Left ventricle myocardium inferior (tissue), 1 donor: ENCODE results near the gene C1QL1. TPM values are rescaled to one million over a fixed set of nuclear protein-coding genes. Genes with fewer than 3 reads are reported as not detected.

Experiments
- DNase-seq: peaks from one replicate; pipeline ENCODE4 v3.0.0-alpha.2; 2020
- H3K27ac ChIP-seq: fragments of 200-600 bp; replicated peaks from 2 replicates; pipeline ENCODE4 v1.8.0; 2021
- H3K27me3 ChIP-seq: fragments of 200-600 bp; 2 replicates; pipeline ENCODE4 v1.8.0; 2021; ENCODE audit warnings: low read depth
- H3K36me3 ChIP-seq: fragments of 200-600 bp; 2 replicates; pipeline ENCODE4 v1.8.0; 2021
- H3K4me1 ChIP-seq: fragments of 200-600 bp; 2 replicates; pipeline ENCODE4 v1.8.0; 2021
- H3K4me3 ChIP-seq: fragments of 200-600 bp; 2 replicates; pipeline ENCODE4 v1.8.0; 2021; ENCODE audit warnings: mild to moderate bottlenecking, moderate library complexity
- H3K9me3 ChIP-seq: fragments of 200-600 bp; replicated peaks from 2 replicates; pipeline ENCODE4 v1.8.0; 2021
- CTCF ChIP-seq: fragments of 200-600 bp; IDR thresholded peaks from 2 replicates; pipeline ENCODE4 v1.8.0; 2021; ENCODE audit warnings: antibody characterized with exemption, mild to moderate bottlenecking, borderline replicate concordance
- intact Hi-C: fragments of 100-400 bp; cut with micrococcal nuclease; formaldehyde crosslinking; loops from one replicate; pipeline ENCODE4 v1.11.0; 2022
- total RNA-seq: library from RNA; stranded (reverse); fragmentation: NEBNext Ultra II Directional; extraction: Animal tissue kit (Norgen Biotek cat#: 25700); gene quantifications from one replicate; pipeline ENCODE4 v1.2.1, GENCODE V29; 2021
- donor health status: DM: no; HTN: yes; CAD: no; lungs with severe emphysema.

Gene C1QL1
- total RNA-seq, 1 donor from 2014 or later: 0.74 TPM

DNA sequence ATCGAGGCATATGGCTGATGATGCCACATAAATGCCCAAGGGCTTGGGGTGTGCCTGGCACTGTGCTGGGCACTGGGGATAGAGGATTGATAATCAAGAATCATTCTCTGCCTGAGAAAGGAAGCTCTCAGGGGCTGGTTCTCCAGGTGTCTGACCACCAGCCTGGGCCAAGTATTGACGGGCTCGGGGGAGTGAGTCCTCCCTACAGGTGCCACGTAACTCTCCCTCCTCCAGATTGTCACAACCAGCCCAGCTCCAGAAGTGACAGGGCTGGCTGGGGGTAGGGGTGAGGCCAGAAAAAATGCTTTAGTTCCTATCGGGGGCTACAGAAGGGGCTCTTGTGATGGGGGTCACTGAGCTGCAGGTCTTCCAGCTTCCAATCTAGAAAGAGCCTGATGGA lies 10.7 kb upstream of the C1QL1 start:
- intact Hi-C loops: no loop called here
- Histone ChIP-seq H3K4me1 (peaks cover 64% of the 10 kb centered on the region), H3K27ac (peak overlapping the region; percentile 88)

DNA sequence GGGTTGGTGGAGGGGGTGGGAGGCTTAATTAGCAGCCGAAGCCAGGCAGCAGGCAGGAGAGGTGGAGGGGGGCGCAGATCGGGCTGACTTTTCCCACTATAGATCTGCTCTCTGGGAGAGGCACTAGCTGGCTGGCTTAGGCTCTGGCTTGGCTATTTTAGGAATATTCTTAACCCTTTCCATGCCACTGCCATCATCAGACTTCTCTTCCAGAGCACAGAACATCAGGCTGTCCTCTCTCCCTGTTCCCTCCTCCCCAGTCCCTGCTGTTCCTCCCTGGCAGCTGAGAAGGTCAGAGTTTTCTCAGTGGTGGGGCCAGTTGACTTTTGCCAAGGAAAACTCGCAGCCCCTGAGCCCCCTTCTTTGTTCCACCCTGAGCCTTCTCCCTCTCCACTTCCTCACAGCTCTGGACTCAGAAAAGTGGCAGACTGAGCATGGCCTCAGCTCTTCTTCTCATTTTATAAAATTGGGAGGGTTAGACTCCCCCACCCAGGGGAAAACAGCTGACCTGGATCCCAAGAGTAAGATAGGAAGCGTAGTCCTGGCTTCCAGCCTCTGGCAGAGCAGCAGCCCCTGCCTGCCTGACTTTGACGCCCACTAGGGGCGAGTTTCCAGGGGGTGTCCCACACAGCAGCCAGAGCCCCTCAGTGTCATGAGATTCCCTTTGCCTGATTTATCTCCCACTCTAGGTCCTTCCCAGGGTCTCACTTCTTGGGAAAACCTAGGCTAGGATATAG lies 9.9 kb upstream of the C1QL1 start:
- peak overlapping the region; percentile 88 for H3K27ac ChIP-seq
- no peak for DNase-seq
- peaks cover 50% of the 10 kb centered on the region for H3K27me3 ChIP-seq
- no peaks in the 10 kb centered on the region for H3K36me3 ChIP-seq
- TF ChIP-seq CTCF: peak; percentile 12
- no peak overlapping the region for H3K4me3 ChIP-seq
- intact Hi-C loops: no loop called here
- no peaks in the 10 kb centered on the region for H3K9me3 ChIP-seq
- peaks cover 61% of the 10 kb centered on the region for H3K4me1 ChIP-seq

More for the DNA sequence above, 10.7 kb upstream of the C1QL1 start:
- Histone ChIP-seq H3K4me3 (no peak overlapping the region), H3K27me3 (peaks cover 46% of the 10 kb centered on the region), H3K36me3 (no peaks in the 10 kb centered on the region), H3K9me3 (no peaks in the 10 kb centered on the region)
- DNase-seq: no peak
- TF ChIP-seq CTCF: no peak

- no peak for TF ChIP-seq CTCF
- Histone ChIP-seq H3K36me3 (no peaks in the 10 kb centered on the region), H3K4me3 (no peak overlapping the region), H3K4me1 (peaks cover 57% of the 10 kb centered on the region), H3K27ac (peak overlapping the region; percentile 88), H3K9me3 (no peaks in the 10 kb centered on the region), H3K27me3 (peaks cover 58% of the 10 kb centered on the region)
- intact Hi-C loops: no loop called here
- no peak for DNase-seq
Observed at GRCh38 chr17:44977065-44977464, 9.0 kb upstream of the C1QL1 start.

GRCh38 chr17:44976206-44976605 lies 8.1 kb upstream of the C1QL1 start:
- Histone ChIP-seq H3K4me3 (no peak overlapping the region), H3K36me3 (no peaks in the 10 kb centered on the region), H3K9me3 (no peaks in the 10 kb centered on the region), H3K27ac (peak overlapping the region; percentile 88), H3K4me1 (peaks cover 49% of the 10 kb centered on the region), H3K27me3 (peaks cover 58% of the 10 kb centered on the region)
- TF ChIP-seq CTCF: no peak
- DNase-seq: no peak
- intact Hi-C loops: no loop called here

DNA sequence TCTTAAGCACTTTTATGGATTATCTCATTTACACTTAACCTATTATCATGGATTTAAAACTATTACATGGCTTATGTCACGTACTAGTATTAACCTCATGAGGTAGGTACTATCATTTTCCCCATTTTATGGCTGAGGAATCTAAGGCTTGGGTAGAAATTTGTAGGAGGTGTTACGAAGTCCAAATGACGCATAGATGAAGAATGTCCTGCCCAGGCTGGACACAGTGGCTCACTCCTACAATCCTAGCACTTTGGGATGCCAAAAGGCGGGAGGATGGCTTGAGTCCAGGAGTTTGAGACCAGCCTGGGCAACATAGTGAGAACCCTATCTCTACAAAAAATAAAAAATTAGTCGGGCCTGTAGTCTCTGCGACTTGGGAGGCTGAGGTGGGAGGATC lies 4.8 kb upstream of the C1QL1 start:
- H3K36me3 ChIP-seq: no peaks in the 10 kb centered on the region
- H3K4me1 ChIP-seq: peaks cover 45% of the 10 kb centered on the region
- H3K9me3 ChIP-seq: no peaks in the 10 kb centered on the region
- no peak overlapping the region for H3K27ac ChIP-seq
- TF ChIP-seq CTCF: no peak
- no peak for DNase-seq
- H3K4me3 ChIP-seq: no peak overlapping the region
- intact Hi-C loops: no loop called here
- peaks cover 55% of the 10 kb centered on the region for H3K27me3 ChIP-seq
